Measurements from ENCODE around the gene GGA1. TPM values are rescaled to one million over a fixed set of nuclear protein-coding genes. Genes with fewer than 3 reads are reported as not detected.

GGA1 gene
- total RNA-seq, 4 donors from 2014 or later: 28.7 to 50.7 (median 33.9) TPM

- ATAC-seq (ENCODE audit: low FRiP score): peak; percentile 99
- DNase-seq (ENCODE audit: low spot score): peak; percentile 94
- no peak for TF ChIP-seq CTCF (IDR thresholded peaks at IDR 0.05)
Observed at GRCh38 chr22:37658133-37659065, 49.8 kb downstream of the GGA1 start, which contains the start of gene PDXP. TSS of gene PDXP (plus strand) at chr22:37658723. CDS start at chr22:37658783, 60 bp downstream.

GRCh38 chr22:37659066-37659896, 50.6 kb downstream of the GGA1 start:
- DNase-seq (ENCODE audit: low spot score): no peak
- TF ChIP-seq CTCF (IDR thresholded peaks at IDR 0.05): no peak
- ATAC-seq (ENCODE audit: low FRiP score): no peak

- no peak for TF ChIP-seq CTCF (IDR thresholded peaks at IDR 0.05)
- ATAC-seq (ENCODE audit: low FRiP score): no peak
- no peak for DNase-seq (ENCODE audit: low spot score)
Observed at GRCh38 chr22:37659897-37660708, 51.5 kb downstream of the GGA1 start.

- ATAC-seq (ENCODE audit: low FRiP score) (no peak), DNase-seq (ENCODE audit: low spot score) (no peak)
- no peak for TF ChIP-seq CTCF (IDR thresholded peaks at IDR 0.05)
Observed at GRCh38 chr22:37660709-37661045, 52.0 kb downstream of the GGA1 start.

- no peak for TF ChIP-seq CTCF (IDR thresholded peaks at IDR 0.05)
- no peak for ATAC-seq (ENCODE audit: low FRiP score)
- DNase-seq (ENCODE audit: low spot score): no peak
Observed at GRCh38 chr22:37661160-37661924, 52.7 kb downstream of the GGA1 start.

- ATAC-seq (ENCODE audit: low FRiP score) (no peak), DNase-seq (ENCODE audit: low spot score) (no peak)
- no peak for TF ChIP-seq CTCF (IDR thresholded peaks at IDR 0.05)
Observed at GRCh38 chr22:37662039-37662438, 53.4 kb downstream of the GGA1 start.
